H1 (cell line): ENCODE measurements around the gene IDUA. TPM values are rescaled to one million over a fixed set of nuclear protein-coding genes. Genes with fewer than 3 reads are reported as not detected.

Source experiments
- CTCF ChIA-PET: fragments of 300-600 bp; sonication (Branson Sonifier 250); formaldehyde crosslinking; loops from one replicate; lab custom pipeline; 2021; ENCODE audit not compliant: partially characterized antibody; lab: Charles Lee
- POLR2A ChIA-PET: fragments of 300-600 bp; sonication (Branson Sonifier 250); formaldehyde crosslinking; loops from one replicate; lab custom pipeline; 2021; ENCODE audit warnings: inconsistent platforms; ENCODE audit not compliant: partially characterized antibody; lab: Charles Lee
- DNase-seq, 2 experiments: peaks; one replicate each; pipeline versions ENCODE4 v3.0.0 to v3.0.0-alpha.2; 2010 to 2022; ENCODE audit warnings: low spot score in 2 of 2, low read depth in 1 of 2, mixed read lengths in 1 of 2
- FAIRE-seq: peaks from 2 replicates; lab custom pipeline; 2011; peaks lifted over from hg19 to GRCh38; lab: Jason Lieb, UNC
- H2AFZ ChIP-seq: 2 replicates; pipeline ENCODE4 v1.8.1; 2012; ENCODE audit warnings: low read length, inconsistent platforms
- H2AK5ac ChIP-seq: 2 replicates; pipeline ENCODE4 v1.6.1; 2013; ENCODE audit warnings: low read depth, low read length
- H2BK120ac ChIP-seq: replicated peaks from 2 replicates; pipeline ENCODE3; 2013; ENCODE audit warnings: low read depth, low read length, inconsistent platforms
- H2BK12ac ChIP-seq: 2 replicates; pipeline ENCODE4 v1.6.1; 2013; ENCODE audit warnings: low read depth, low read length
- H2BK15ac ChIP-seq: 2 replicates; pipeline ENCODE4 v1.6.1; 2013; ENCODE audit warnings: low read length
- H2BK20ac ChIP-seq: 2 replicates; pipeline ENCODE4 v1.6.1; 2013; ENCODE audit warnings: low read length
- H2BK5ac ChIP-seq: 2 replicates; pipeline ENCODE4 v1.6.1; 2013; ENCODE audit warnings: low read depth, low read length
- H3K14ac ChIP-seq: 2 replicates; pipeline ENCODE4 v1.6.1; 2013; ENCODE audit warnings: inconsistent platforms; ENCODE audit not compliant: insufficient read length
- H3K18ac ChIP-seq: 2 replicates; pipeline ENCODE4 v1.6.1; 2013; ENCODE audit warnings: low read length; ENCODE audit errors: extremely low read depth
- H3K23ac ChIP-seq: 2 replicates; pipeline ENCODE4 v1.6.1; 2013; ENCODE audit warnings: inconsistent platforms; ENCODE audit not compliant: insufficient read length
- H3K23me2 ChIP-seq: 2 replicates; pipeline ENCODE4 v1.6.1; 2013; ENCODE audit warnings: low read depth, low read length
- H3K27ac ChIP-seq: 2 replicates; pipeline ENCODE4 v1.6.1; 2011; ENCODE audit warnings: low read depth, low read length, inconsistent platforms
- H3K27me3 ChIP-seq, 4 experiments: replicated peaks in 1 of 4; 1 replicate in 1 of 4; 2 replicates in 3 of 4; pipeline versions ENCODE4 v1.6.1 to v1.8.1; 2011 to 2013; ENCODE audit warnings: low read length in 3 of 4, mild to moderate bottlenecking in 3 of 4, inconsistent platforms in 2 of 4, mixed read lengths in 2 of 4, moderate library complexity in 1 of 4; ENCODE audit not compliant: control insufficient read depth in 3 of 4, insufficient read depth in 3 of 4; ENCODE audit errors: extremely low read depth in 1 of 4
- H3K36me3 ChIP-seq, 4 experiments: 2 replicates each; pipeline versions ENCODE4 v1.6.1 to v1.8.1; 2011 to 2013; ENCODE audit warnings: mild to moderate bottlenecking in 4 of 4, low read length in 3 of 4, moderate library complexity in 2 of 4, control low read depth in 1 of 4, inconsistent platforms in 1 of 4; ENCODE audit not compliant: insufficient read depth in 4 of 4, control insufficient read depth in 2 of 4
- H3K4ac ChIP-seq: replicated peaks from 2 replicates; pipeline ENCODE3; 2013; ENCODE audit warnings: low read length, low read depth, mixed read lengths, inconsistent platforms; ENCODE audit not compliant: insufficient read length
- H3K4me1 ChIP-seq, 4 experiments: replicated peaks in 1 of 4; 1 replicate in 1 of 4; 2 replicates in 3 of 4; pipeline versions ENCODE4 v1.6.1 to v1.8.1; 2011 to 2013; ENCODE audit warnings: low read length in 3 of 4, inconsistent platforms in 2 of 4, mixed read lengths in 1 of 4; ENCODE audit not compliant: insufficient read depth in 4 of 4, control insufficient read depth in 3 of 4
- H3K4me2 ChIP-seq, 2 experiments: 2 replicates each; pipeline versions ENCODE4 v1.6.1 to v1.8.1; 2011 to 2013; ENCODE audit warnings: low read depth in 2 of 2, low read length in 2 of 2, control low read depth in 1 of 2, inconsistent platforms in 1 of 2, mild to moderate bottlenecking in 1 of 2; ENCODE audit not compliant: insufficient read depth in 1 of 2
- H3K4me3 ChIP-seq, 4 experiments: fragments of 200-600, 300-600 bp in 1 of 4; sonication (generic), shearing (Covaris generic), sonication (Bioruptor Twin) in 1 of 4; 2 replicates each; pipeline versions ENCODE4 v1.5.1 to v1.8.1; 2011 to 2016; ENCODE audit warnings: low read length in 4 of 4, low read depth in 3 of 4, control low read depth in 2 of 4, inconsistent platforms in 2 of 4, mild to moderate bottlenecking in 2 of 4, mixed read lengths in 1 of 4, moderate library complexity in 1 of 4; ENCODE audit not compliant: insufficient read depth in 2 of 4; ENCODE audit errors: extremely low read depth in 1 of 4
- H3K56ac ChIP-seq: replicated peaks from 2 replicates; pipeline ENCODE3; 2013; ENCODE audit warnings: low read depth, mild to moderate bottlenecking, mixed read lengths, low read length, inconsistent platforms; ENCODE audit not compliant: insufficient read length
- H3K79me1 ChIP-seq: 2 replicates; pipeline ENCODE4 v1.6.1; 2013; ENCODE audit warnings: low read depth, low read length, control low read depth
- H3K79me2 ChIP-seq, 2 experiments: 2 replicates each; pipeline versions ENCODE4 v1.6.1 to v1.8.1; 2012 to 2013; ENCODE audit warnings: low read length in 2 of 2, mild to moderate bottlenecking in 2 of 2, inconsistent platforms in 1 of 2; ENCODE audit not compliant: insufficient read depth in 2 of 2, control insufficient read depth in 1 of 2
- H3K9ac ChIP-seq, 4 experiments: replicated peaks in 1 of 4; 1 replicate in 1 of 4; 2 replicates in 3 of 4; pipeline versions ENCODE4 v1.6.1 to v1.8.1; 2011 to 2013; ENCODE audit warnings: low read depth in 3 of 4, low read length in 3 of 4, control low read depth in 2 of 4, mild to moderate bottlenecking in 2 of 4, moderate library complexity in 2 of 4, inconsistent platforms in 1 of 4; ENCODE audit errors: extremely low read depth in 1 of 4
- H3K9me3 ChIP-seq, 2 experiments: 2 replicates each; pipeline versions ENCODE4 v1.6.1 to v1.8.1; 2012 to 2013; ENCODE audit warnings: mild to moderate bottlenecking in 2 of 2, moderate library complexity in 2 of 2, control low read depth in 1 of 2, inconsistent platforms in 1 of 2, low read depth in 1 of 2, low read length in 1 of 2, mixed read lengths in 1 of 2; ENCODE audit not compliant: insufficient read depth in 2 of 2
- H4K20me1 ChIP-seq, 2 experiments: replicated peaks in 1 of 2; 2 replicates each; pipeline versions ENCODE3 to v1.8.1; 2011 to 2013; ENCODE audit warnings: inconsistent platforms in 2 of 2, low read length in 2 of 2, mild to moderate bottlenecking in 1 of 2; ENCODE audit not compliant: insufficient read depth in 2 of 2, control insufficient read depth in 1 of 2
- H4K5ac ChIP-seq: 2 replicates; pipeline ENCODE4 v1.6.1; 2013; ENCODE audit warnings: low read length, low read depth, mixed read lengths, inconsistent platforms; ENCODE audit not compliant: insufficient read length
- H4K8ac ChIP-seq: 2 replicates; pipeline ENCODE4 v1.8.0; 2013; ENCODE audit warnings: mild to moderate bottlenecking, moderate library complexity, low read length, inconsistent platforms; ENCODE audit not compliant: insufficient read depth; ENCODE audit errors: extremely low read depth
- H4K91ac ChIP-seq: replicated peaks from 2 replicates; pipeline ENCODE3; 2013; ENCODE audit warnings: low read length, mixed read lengths, inconsistent platforms; ENCODE audit not compliant: insufficient read length
- CEBPB ChIP-seq: IDR thresholded peaks from 2 replicates; pipeline ENCODE4 v1.6.1; 2012; ENCODE audit warnings: low read depth, low read length
- CREB1 ChIP-seq: IDR thresholded peaks from 2 replicates; pipeline ENCODE4 v1.6.1; 2012; ENCODE audit warnings: inconsistent platforms
- EGR1 ChIP-seq: IDR thresholded peaks from 2 replicates; pipeline ENCODE4 v1.6.1; 2011; ENCODE audit warnings: low read depth, low read length, borderline replicate concordance
- FOSL1 ChIP-seq: IDR thresholded peaks from 2 replicates; pipeline ENCODE4 v1.6.1; 2011; ENCODE audit warnings: mild to moderate bottlenecking, low read depth, low read length, moderate library complexity; ENCODE audit not compliant: insufficient read depth
- GABPA ChIP-seq: IDR thresholded peaks from 2 replicates; pipeline ENCODE4 v1.6.1; 2011; ENCODE audit warnings: mild to moderate bottlenecking, low read length, moderate library complexity, borderline replicate concordance; ENCODE audit not compliant: insufficient read depth
- KDM1A ChIP-seq: fragments of 200-600, 300-600 bp; sonication (generic); IDR thresholded peaks from 2 replicates; pipeline ENCODE4 v1.7.1; 2016; ENCODE audit warnings: mild to moderate bottlenecking, low read length, borderline replicate concordance
- POLR2A ChIP-seq, 2 experiments: IDR thresholded peaks; 1 replicate in 1 of 2; 2 replicates in 1 of 2; pipeline ENCODE4 v1.6.1; 2011; ENCODE audit warnings: low read depth in 2 of 2, low read length in 2 of 2, mild to moderate bottlenecking in 2 of 2; ENCODE audit errors: control extremely low read depth in 1 of 2
- SAP30 ChIP-seq: fragments of 300-600 bp; sonication (generic); IDR thresholded peaks from 2 replicates; pipeline ENCODE4 v1.7.1; 2012; ENCODE audit warnings: low read length, moderate library complexity, mild to moderate bottlenecking, inconsistent platforms; ENCODE audit not compliant: insufficient read depth, insufficient replicate concordance
- TCF12 ChIP-seq: IDR thresholded peaks from 2 replicates; pipeline ENCODE4 v1.6.1; 2011; ENCODE audit warnings: low read depth, mild to moderate bottlenecking, low read length
- TEAD4 ChIP-seq: IDR thresholded peaks from 2 replicates; pipeline ENCODE4 v1.6.1; 2012; ENCODE audit warnings: low read depth, low read length, inconsistent platforms, mixed read lengths
- YY1 ChIP-seq: IDR thresholded peaks from 2 replicates; pipeline ENCODE4 v1.6.1; 2011; ENCODE audit warnings: low read depth, mild to moderate bottlenecking, low read length
- whole genome bisulfite sequencing, 2 experiments: shearing (Covaris generic) in 1 of 2; methylation state at CpG; one replicate each; pipeline versions ENCODE4 v1.1.6 to v1.1.7; 2013 to 2015; ENCODE audit warnings: low lambda C conversion rate in 2 of 2, mixed read lengths in 2 of 2, inconsistent platforms in 1 of 2, low coverage in 1 of 2, missing lambda C conversion rate in 1 of 2; ENCODE audit not compliant: insufficient replicate concordance in 2 of 2, insufficient coverage in 1 of 2, insufficient read length in 1 of 2; ENCODE audit errors: extremely low coverage in 1 of 2, missing lambda C conversion rate in 1 of 2; 5-methylcytosine and 5-hydroxymethylcytosine counted together
- polyA plus RNA-seq, 7 experiments: library from polyadenylated mRNA; depleted of rRNA in 3 of 7; stranded (reverse) in 5 of 7; unstranded in 2 of 7; fragments of >200 nt in 5 of 7; fragments of 200-250 nt in 2 of 7; gene quantifications; 1 replicate in 5 of 7; 2 replicates in 1 of 7; 4 replicates in 1 of 7; pipeline versions ENCODE4 v1.2.1 to v1.2.3, GENCODE V29; 2011 to 2013; ENCODE audit warnings: missing spikeins in 2 of 7, mixed read lengths in 2 of 7
- total RNA-seq: library from RNA; stranded (reverse); fragmentation: NEBNext Ultra II Directional; extraction: Animal tissue kit (Norgen Biotek cat#: 25700); gene quantifications from 2 replicates; pipeline ENCODE4 v1.2.1, GENCODE V29; 2021

Gene IDUA
- total and polyA plus RNA-seq, 2 of the 8 experiments (the other 6 are each of a cell fraction or from before 2014, with no cell fraction given): 2.8 to 4.8 TPM

GRCh38 chr4:949656-950055 lies 37.2 kb upstream of the IDUA start:
- no peak for DNase-seq
- H2BK20ac ChIP-seq: no peak overlapping the region
- TF ChIP-seq EGR1 (no peak), POLR2A (IDR thresholded peaks at IDR 0.05; ENCODE audit: control extremely low read depth in 1 of 2, low read depth in 2 of 2, low read length in 2 of 2) (no peak), CEBPB (no peak), FOSL1 (no peak), GABPA (no peak), TEAD4 (no peak), YY1 (no peak), CREB1 (no peak), SAP30 (no peak), TCF12 (no peak), KDM1A (no peak)
- H2BK12ac ChIP-seq: no peak overlapping the region
- no peaks in the 10 kb centered on the region for H3K79me1 ChIP-seq
- POLR2A ChIA-PET: interaction anchor here (0.6 to 1.6 kb wide), 3 partner anchors 9 to 17 kb away, joined by 3 to 4 read pairs (median 4); partner anchors contain the start of genes GAK and TMEM175
- no peak overlapping the region for H2AFZ ChIP-seq
- no peak overlapping the region for H4K91ac ChIP-seq
- H3K27me3 ChIP-seq: peaks cover 0 to 10% (median 6%) of the 10 kb centered on the region in 4 experiments; a peak in 4 of 7 replicates
- H3K4me3 ChIP-seq: no peak overlapping the region
- CTCF ChIA-PET: interaction anchor here (1.2 kb wide), 1 partner anchor 17 kb away, joined by 4 read pairs; the partner anchor contains the start of genes GAK and TMEM175
- H4K20me1 ChIP-seq: peaks cover 0 to 2% of the 10 kb centered on the region in 2 experiments
- no peaks in the 10 kb centered on the region for H3K79me2 ChIP-seq
- no peak overlapping the region for H2BK120ac ChIP-seq
- H3K23me2 ChIP-seq: peaks cover 6% of the 10 kb centered on the region; the same call in 1 of the 2 replicates
- no peak overlapping the region for H3K23ac ChIP-seq
- H3K27ac ChIP-seq: no peak overlapping the region
- H2BK15ac ChIP-seq: no peak overlapping the region
- H3K4me2 ChIP-seq: no peak overlapping the region
- H3K14ac ChIP-seq: no peak overlapping the region
- H3K4me1 ChIP-seq: peaks cover 3 to 10% (median 8%) of the 10 kb centered on the region in 4 experiments
- no peaks in the 10 kb centered on the region for H3K9me3 ChIP-seq
- no peak overlapping the region for H2BK5ac ChIP-seq
- H3K4ac ChIP-seq: no peak overlapping the region
- FAIRE-seq: no peak
- 95% methylated on average over 19 of the region's 20 CpGs; no CpG with 5 or more reads in 1 of the 2 experiments for WGBS, 2 experiments
- H4K8ac ChIP-seq: no peak overlapping the region
- H3K9ac ChIP-seq: no peak overlapping the region
- no peak overlapping the region for H2AK5ac ChIP-seq
- H4K5ac ChIP-seq: no peak overlapping the region
- no peak overlapping the region for H3K18ac ChIP-seq
- no peak overlapping the region for H3K56ac ChIP-seq
- H3K36me3 ChIP-seq: no peaks in the 10 kb centered on the region
